NCI-H2227 treated with DMSO at 0.1 percent for 48 hours (cell line): ENCODE measurements around the gene EYA2.

ENCODE experiments used
- DNase-seq: peaks from one replicate; lab custom pipeline; 2025; lab: John Stamatoyannopoulos, UW

Gene EYA2

DNA sequence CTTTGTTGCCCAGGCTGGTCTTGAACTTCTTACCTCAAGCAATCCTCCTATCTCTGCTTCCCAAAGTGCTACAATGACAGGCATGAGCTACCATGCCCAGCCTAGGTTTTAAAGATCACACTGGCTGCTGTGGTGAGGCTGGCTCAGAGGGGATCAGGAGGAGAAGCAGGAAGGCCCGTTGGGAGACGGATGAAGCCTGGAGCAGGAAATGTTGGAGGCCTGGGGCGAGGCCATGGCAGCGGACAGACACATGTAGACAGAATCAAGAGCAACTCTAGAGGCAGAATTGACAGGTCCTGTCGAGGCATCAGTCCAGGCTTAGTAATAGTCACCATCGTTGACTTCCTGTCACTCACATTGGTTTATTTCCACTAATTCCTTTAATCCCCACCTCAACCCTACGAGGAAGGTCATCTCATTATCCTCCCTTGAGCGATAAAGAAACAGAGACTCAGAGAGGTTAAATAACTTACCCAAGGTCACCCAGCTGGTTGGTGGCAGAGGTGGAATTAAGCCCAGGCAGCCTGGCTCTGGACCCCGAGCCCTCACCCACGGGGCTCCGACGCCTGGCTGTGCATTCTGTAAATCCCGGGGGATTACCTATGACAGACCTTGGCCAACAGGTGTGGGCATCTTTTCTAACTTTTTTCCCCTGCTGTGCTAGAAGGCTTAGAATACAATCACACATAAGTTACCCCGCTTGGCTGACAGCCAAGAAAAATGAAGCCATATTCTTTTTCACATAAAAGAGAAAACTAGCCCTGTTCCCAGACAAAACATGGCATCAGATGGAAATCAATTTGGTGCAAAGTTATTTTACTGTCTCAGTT lies 113.4 kb downstream of the EYA2 start:
- no peak for DNase-seq

DNA sequence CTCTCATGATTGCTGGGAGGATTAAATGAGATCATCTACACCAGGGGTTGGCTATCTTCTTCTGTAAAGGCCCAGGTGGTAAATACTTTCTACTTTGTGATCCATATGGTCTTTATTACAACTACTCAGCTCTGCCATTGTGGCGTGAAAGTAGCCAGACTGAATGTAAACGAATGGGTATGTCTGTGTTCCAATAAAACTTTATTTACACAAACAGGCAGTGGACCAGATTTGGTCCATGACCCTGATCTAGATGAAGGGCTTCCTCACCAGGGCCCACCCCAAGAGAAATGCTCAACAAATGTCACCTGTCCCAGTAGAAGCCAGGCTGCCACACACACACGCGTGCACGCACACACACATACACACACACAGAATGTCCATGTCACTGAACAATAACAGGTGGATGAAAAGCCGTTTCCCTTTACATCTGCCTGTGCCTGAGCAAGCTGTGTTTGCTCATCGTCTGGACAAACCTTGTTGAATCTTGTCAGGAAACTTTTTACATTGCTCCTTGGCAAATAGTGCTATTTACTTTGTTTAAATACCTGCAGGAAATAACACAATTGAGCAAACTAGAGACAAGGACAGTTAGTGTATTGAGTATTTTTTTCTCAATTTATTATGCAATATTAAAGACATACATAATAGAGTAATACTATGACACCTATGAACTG lies 114.3 kb downstream of the EYA2 start:
- no peak for DNase-seq

DNA sequence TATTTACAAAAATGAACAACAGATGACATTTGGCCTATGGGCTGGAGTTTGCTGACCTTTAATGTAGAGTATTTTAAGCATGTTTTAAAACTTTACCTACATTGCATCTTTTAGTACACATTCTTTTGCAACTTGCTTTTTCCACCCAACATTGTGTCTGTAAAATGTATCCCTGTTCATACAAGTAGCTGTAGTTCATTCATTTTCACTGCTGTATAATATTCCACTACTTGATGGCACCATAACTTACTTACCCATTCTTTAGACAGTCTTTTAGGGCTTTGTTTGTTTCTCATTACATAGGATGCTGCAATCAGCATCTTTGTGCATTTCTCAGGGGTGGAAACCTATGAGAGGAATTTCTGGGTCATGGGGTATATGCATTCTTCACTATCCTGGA lies 115.1 kb downstream of the EYA2 start:
- no peak for DNase-seq

DNA sequence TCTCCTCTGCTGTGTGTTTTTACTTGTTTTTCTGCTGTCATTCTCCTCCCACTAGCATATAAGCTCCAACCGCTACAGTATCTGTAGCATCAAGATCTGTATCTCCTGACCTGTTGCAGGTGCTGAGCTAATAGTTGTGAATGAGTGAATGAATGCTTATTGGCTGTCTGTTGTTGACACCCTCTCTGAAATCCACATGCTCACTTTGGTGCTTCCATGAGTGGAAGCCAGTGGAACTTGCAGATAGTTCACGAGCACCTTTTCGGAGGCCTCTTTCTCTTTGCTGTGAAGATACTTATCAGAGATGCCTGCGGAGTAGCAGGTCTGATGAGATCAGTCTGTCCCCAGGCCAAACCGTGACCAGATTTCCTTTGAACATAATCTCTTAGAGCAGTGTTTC lies 117.3 kb downstream of the EYA2 start:
- no peak for DNase-seq

DNA sequence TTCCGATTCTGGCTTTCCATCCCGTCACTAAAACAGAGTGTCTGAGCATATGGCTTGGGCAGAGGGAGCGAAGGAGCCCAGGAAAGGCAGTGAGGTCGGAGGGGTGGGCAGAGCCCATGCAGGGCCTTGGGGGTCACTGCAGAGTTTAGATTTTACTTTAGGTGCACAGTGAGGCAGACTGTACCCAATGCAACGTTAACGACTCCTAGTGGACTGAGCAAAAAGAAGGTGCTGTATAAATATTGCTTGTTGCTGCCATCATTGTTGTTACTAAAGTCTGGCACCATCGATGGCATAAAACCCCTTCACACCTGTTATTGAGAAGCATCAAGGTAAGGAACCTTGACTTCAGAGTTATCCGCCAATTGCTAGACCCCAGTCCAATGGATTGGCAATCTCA lies 119.0 kb downstream of the EYA2 start:
- DNase-seq = no peak

DNA sequence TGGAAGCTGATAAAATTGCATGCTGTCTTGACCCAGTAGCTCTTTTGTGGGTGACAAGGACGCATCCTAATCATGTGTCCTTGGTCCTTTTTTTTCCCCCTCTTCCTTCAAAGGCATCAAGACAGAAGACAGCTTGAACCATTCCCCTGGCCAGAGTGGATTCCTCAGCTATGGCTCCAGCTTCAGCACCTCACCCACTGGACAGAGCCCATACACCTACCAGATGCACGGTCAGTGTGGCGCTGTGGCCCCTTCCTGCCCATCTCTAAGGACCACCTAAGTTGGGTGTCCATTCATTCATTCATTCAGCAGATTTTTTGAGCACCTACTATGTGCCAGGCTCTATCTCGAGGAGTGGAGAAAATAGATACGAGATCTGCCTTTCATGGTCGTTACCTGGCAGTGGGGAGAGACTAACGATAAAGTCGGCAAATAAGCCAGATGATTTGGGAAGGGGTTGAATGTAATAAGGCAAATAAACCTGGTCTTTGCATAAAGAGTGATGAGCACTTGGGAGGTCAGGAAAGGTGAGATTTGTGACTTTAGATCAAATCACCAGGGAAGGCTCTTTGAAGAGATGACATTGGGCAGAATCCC lies 121.5 kb downstream of the EYA2 start:
- no peak for DNase-seq

DNA sequence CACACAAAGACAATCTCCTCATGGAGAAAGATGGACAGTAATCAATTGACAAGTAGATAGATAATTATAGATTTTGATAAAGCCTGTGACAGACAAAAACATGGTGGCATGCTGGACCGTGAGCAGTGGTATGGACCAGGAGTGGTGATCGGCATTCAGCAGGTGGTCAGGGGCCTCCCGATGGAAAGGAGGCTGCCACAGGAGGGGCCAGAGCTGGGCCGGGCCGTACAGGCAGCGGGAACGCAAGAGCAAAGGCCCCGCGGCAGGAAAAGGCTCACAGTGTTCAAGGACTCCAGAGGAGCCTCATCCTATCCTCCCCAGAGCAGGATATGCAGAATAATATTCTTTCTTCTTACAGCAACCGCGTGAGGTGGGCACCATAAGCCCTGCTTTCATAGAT lies 123.7 kb downstream of the EYA2 start:
- no peak for DNase-seq

DNA sequence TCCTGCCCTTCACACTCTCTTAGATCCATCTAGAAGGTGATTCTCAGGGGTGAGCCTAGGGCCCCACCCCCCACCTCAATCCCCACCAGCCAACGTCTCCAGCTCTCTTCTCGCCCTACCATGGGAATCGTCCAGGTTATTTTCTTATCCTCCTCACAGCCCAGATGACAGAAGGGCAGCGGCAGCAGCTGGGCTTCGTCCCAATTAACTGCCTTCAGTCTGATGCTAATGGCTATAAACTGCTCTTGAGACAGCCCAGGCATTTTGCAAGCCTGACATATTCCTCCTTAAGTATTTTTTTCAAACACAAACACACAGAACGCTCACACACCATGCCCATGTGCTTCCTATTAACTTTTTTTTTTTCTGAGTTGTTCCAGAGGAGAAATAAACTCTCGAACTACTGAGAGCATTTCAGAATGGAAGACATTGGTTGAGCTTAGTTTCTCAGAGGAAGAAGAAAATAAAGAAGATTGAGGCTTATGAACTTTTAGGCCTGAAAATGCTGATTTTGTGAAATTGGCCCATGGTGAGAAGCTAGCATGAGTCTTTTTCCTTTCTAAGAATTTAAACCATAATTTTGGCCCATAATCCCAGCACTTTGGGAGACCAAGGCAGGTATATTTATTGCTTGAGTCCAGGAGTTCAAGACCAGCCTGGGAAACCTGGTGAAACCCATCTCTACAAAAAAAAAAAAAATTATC lies 124.6 kb downstream of the EYA2 start:
- DNase-seq = peak; percentile 79

DNA sequence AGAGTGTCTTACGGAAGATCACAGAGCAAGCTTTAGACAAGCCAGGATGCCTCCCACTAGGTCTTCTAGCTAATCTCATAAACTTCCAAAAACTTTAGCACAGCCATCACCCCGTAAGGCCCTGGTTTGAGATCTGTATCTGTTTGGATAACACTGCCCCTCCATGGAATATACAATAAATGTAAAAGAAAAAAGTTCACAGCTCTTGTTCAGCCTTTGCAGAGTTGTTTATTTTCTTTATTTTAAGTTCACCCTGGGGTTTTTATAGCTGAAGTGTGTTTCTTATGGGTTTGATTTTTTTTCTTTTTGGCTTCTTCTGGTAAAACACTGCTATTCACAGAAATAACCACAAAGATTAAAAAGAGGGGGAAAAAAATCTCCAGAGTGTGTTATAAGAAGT lies 125.6 kb downstream of the EYA2 start:
- DNase-seq = no peak

DNA sequence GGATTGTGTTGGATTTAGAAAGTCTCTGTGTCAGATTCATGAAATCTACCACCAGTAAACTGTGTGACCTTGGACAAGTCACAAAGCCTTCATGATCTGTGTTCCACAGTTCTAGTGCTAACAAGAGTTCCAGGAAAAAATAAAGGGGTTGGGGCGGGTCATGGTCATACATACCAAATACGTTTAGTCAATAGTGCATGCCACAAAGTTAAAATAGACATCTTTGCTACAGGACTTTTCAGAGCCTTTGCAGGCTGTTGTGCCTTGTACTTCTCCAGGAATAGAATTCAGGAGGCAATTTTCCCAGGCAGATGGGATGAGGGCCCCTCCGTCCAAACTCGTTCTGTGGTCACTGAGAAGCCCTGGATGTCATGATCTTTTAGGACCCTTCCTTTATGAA lies 127.2 kb downstream of the EYA2 start:
- no peak for DNase-seq

DNA sequence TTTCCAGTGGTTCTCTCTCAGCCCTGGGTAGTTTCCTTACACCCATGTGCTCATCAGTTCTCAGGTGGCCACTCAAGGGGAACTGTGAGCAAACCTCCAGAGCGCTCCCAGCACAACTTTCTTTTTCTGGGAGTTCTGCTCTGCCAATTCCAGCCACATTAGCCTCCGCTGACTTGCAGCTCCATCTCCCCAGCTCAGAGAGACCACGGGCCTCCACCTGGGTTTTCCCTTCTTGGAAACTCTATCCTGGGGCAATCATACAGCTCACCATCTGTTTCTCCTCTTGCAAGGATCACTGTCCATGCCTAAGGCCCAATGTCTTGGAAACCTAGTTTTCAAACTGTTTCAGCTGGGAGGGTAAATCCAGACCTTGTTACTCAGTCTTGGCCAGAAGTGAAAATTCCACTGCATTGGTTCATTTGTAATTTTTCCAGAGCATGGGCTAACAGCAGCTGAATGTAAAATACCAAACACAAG lies 129.9 kb downstream of the EYA2 start:
- DNase-seq = no peak

DNA sequence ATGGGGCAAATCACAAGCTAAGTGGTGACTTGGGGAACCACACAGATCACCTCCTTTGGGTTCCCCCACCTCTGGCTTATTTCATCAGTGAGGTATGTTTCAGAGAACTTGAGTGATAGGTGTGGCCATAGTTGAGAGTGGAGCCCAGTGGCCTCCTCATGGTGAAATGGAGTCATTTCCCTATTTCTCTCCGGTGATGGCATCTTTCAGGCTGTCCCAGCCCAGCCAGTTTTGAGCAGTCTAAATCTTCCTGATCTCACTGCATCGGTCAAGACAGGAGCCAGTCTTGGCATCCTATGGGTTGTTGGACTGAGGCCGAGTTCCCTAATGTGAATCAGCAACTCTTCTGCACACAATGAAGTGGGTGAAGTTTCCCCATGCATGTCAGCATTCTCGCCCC lies 132.4 kb downstream of the EYA2 start:
- no peak for DNase-seq

DNA sequence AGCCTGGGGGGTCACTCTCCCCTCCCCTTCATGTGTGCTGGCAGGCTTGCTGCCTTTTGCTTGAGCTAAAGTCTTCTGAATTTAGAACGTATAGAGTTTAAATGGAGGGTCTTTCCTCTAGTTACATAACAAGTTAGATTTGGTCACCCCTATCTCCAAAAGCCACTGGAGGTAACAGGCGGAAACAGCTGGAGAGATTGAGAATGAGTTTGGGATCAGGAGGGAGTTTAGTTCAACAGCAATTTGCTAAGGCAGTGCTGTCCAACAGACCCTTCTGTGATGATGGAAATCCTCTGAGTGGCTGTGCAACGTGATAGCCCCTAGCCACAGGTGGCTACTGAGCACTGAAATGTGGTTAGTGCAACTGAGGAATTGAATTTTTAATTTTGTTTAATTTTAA lies 132.8 kb downstream of the EYA2 start:
- no peak for DNase-seq

DNA sequence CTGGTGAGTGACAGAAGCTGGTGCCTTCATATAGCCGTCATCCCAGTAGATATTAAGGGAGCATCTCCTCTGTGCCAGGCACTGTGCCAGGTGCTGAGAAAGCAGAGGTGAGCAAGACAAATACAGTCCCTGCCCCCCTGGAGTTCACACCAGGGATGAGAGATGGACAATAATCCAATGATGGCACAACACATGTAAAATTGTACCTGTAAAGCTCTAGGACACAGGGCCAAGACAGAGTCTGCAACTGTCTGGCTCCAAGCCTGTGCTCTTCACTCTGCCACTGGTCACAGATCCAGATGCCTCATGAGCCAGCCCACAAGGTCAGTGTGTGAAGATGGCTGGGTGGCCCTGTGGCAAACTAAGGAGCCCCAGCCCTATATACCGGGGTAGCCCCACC lies 133.8 kb downstream of the EYA2 start:
- DNase-seq = no peak

DNA sequence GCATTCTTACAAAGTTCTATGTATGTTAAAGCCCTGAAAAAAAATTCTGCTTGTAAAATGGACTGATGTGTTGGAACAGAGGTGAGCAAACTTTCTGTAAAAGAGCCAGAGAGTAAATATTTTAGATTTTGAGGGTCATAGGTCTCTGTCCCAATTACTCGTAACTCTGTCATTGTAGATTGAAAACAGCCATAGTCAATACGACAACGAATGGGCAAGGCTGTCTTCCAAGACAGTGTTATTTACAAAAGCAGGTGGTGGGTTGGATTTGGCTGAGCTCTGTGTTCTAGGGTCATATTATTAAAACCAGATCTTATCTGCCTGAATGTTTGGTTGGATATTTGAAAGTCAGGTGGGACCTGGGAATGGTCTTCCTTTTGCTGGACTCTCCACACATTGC lies 135.2 kb downstream of the EYA2 start:
- no peak for DNase-seq

DNA sequence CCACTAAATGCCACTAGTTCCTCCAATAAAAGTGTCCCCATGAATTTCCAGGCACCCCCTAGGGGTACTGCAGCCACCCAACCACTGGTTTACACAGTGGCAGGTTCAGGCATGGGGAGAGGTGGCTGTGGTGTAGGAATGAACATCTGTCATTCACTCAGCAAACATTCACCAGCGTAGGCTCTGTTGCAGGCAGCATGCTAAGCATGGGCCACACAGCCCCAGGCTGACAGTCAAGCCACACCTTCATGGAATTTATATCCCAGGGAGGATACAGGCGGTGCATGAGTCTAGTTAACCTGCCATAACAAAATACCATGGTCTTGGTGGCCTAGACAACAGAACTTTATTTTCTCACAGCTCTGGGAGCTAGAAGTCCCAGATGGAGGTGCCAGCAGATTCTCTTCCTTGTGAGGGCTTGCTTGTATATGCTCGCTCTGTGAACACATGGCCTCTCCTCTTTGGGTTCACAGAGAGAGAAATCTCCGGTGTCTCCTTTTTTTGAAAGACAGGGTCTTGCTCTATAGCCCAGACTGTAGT lies 135.7 kb downstream of the EYA2 start:
- no peak for DNase-seq

DNA sequence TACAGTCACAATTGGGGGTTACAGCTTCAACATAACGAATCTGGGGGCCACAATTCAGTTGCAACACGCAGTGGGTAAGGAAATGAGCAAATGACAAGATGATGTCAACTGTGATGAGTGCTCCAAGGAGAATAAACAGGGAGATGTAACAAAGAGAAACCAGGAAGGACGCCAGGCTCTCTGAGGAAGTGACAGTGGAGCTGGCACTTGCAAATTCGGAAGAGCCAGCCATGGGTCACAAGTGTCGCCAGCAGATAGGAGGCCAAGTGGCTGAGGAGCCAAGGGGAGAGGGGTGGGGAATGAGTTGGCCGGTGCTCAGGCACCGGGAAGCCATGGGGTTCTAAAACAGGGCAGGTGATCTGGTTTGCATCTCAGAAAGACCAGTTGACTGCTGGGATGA lies 136.4 kb downstream of the EYA2 start:
- peak; percentile 6 for DNase-seq

DNA sequence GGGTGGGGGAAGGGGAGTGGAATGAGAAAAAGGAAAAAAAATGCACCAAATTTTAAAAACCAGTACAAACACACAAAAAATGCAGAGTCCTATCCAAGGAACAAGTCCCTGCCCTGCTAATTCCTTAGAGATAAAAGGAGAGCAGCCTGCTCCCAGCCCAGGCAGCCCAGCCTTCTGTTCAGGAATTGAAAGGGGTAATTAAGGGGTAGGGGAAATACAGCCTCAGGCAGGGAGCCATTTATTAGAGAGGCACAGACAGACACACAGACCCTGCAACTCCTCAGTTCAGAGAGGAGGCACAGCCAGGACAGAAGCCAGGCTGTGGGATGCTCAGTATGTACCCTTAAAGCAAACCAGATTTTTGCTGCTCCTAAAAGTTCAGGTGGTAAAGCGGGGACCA lies 137.2 kb downstream of the EYA2 start:
- DNase-seq = peak; percentile 80

DNA sequence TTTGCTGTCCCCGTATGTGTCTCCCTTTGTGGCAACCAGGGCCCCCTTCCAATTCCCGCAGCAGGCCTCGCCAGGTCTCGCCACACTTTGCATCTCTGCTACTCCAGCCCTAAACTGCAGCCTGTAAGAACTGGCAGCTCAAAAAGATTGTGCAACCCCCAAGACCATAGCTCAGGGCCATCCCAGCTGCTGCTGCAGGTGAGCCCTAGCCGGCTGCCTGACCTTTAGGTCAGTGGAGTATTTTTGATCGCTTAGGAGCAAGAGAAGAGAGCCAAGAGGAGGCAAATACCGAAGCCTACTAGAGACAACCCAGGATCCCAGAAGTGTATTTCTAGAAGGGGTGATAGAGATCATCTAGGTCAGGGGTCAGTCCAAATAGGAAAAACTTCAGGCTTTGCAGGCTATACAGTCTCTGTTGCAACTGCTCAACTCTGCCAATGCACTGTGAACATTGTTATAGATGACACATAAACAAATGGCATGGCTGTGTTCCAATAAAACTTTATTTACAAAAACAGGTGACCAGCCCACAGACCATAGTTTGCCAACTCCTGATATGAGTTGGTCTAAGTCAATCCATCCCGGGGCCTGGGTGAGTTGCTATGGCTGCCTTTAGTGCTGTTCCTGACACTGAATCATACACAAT lies 138.4 kb downstream of the EYA2 start:
- DNase-seq = no peak

DNA sequence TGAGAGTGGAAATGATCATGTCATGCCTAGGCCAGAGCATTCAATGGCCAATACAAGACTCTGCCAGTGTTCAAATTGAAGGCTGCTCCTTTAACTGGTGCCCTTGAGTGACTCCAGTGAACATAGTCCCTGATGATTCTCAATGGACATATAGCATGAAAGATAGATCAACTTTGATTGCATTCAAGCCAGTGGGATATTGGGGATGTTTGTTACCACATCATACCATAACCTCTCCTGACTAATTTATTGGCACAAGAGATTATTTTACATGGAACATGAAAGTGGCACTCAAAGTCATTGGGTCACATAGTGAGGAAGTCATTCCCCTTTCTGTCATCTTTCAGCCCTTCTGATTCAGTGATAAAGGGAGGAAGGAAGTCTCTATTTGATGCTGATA lies 139.0 kb downstream of the EYA2 start:
- no peak for DNase-seq

DNA sequence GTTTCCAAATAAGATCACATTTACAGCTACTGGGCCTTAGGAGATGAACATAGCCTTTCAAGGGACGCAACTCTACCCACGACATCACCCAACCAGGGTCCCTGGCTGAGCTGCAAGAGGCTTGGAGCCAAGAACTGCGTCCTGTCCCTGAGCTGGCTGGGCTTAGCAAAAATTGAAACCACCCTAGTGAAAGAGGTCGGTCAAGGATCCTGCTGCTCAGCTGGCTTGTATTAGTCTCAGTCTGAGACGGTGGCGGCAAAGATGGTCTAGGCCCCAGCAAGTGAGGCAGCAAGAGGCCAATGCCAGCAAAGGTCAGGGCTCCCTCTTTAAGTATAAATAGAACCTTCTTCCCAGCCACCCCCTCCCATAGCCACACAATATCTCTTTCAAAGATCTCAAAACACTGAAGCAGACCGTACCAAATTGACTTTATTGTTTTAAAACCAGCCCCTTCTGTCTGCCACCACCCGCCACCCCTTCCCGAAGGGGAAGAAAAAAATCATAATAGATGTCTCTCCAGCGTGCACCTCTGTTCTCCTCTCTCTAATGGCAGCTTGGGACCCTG lies 140.5 kb downstream of the EYA2 start:
- DNase-seq = no peak
